ENCODE measurements around the gene ZFPM1.

- TF ChIP-seq CTCF (conservative IDR thresholded peaks at IDR 0.05; ENCODE audit: low read length) (no peak), EZH2phosphoT487 (IDR thresholded peaks at IDR 0.05; ENCODE audit: borderline replicate concordance, low read depth, low read length) (no peak)
Measured at GRCh38 chr16:88439706-88440105, 13.4 kb upstream of the ZFPM1 start.

All from OCI-LY7 (cell line).